Measurements from ENCODE around the gene OR2T35.

The OR2T35 gene

GRCh38 chr1:248596615-248597014, 48.5 kb downstream of the OR2T35 start:
- no peak for TF ChIP-seq ZNF274 (IDR thresholded peaks at IDR 0.05; ENCODE audit: low read depth, low read length)
- no peak overlapping the region; the same call in 1 of the 2 replicates for H3K4me3 ChIP-seq (ENCODE audit: low read length)

GRCh38 chr1:248593226-248593625, 51.9 kb downstream of the OR2T35 start:
- no peak for TF ChIP-seq ZNF274 (IDR thresholded peaks at IDR 0.05; ENCODE audit: low read depth, low read length)
- no peak overlapping the region for H3K4me3 ChIP-seq (ENCODE audit: low read length)

- no peak overlapping the region for H3K4me3 ChIP-seq (ENCODE audit: low read length)
- no peak for TF ChIP-seq ZNF274 (IDR thresholded peaks at IDR 0.05; ENCODE audit: low read depth, low read length)
Measured at GRCh38 chr1:248592655-248593054, 52.4 kb downstream of the OR2T35 start.

GRCh38 chr1:248590055-248590454, 55.0 kb downstream of the OR2T35 start:
- TF ChIP-seq ZNF274 (IDR thresholded peaks at IDR 0.05; ENCODE audit: low read depth, low read length), result no peak
- H3K4me3 ChIP-seq (ENCODE audit: low read length), result no peak overlapping the region

- H3K4me3 ChIP-seq (ENCODE audit: low read length), result no peak overlapping the region
- no peak for TF ChIP-seq ZNF274 (IDR thresholded peaks at IDR 0.05; ENCODE audit: low read depth, low read length)
Measured at GRCh38 chr1:248589334-248589733, 55.7 kb downstream of the OR2T35 start.
